ENCODE results near the gene SYNGR1. TPM values are rescaled to one million over a fixed set of nuclear protein-coding genes. Genes with fewer than 3 reads are reported as not detected.

The SYNGR1 gene
- total RNA-seq, 4 donors from 2014 or later = 3.9 to 22.0 (median 6.8) TPM

- Histone ChIP-seq H3K4me1 (no peaks in the 10 kb centered on the region), H3K36me3 (peaks cover 52 to 55% of the 10 kb centered on the region in 2 donors), H3K27me3 (no peaks in the 10 kb centered on the region), H3K9me3 (no peaks in the 10 kb centered on the region), H3K27ac (no peak overlapping the region), H3K4me3 (replicated peaks in 1 of 3) (no peak overlapping the region)
- no peak for DNase-seq
- intact Hi-C loops (cut with DNase I) = no loop called here
- 95 to 98% methylated on average over 6 of the region's 6 CpGs for WGBS, 2 donors
- no peak for TF ChIP-seq CTCF (IDR thresholded peaks at IDR 0.05)
- TF ChIP-seq POLR2A (IDR thresholded peaks at IDR 0.05) = no peak
Measured at GRCh38 chr22:39422721-39423120, 72.9 kb downstream of the SYNGR1 start.

- Histone ChIP-seq H3K9me3 (no peaks in the 10 kb centered on the region), H3K4me1 (no peaks in the 10 kb centered on the region), H3K36me3 (peaks cover 56 to 58% of the 10 kb centered on the region in 2 donors), H3K27ac (no peak overlapping the region), H3K27me3 (no peaks in the 10 kb centered on the region), H3K4me3 (replicated peaks in 1 of 3) (no peak overlapping the region)
- no peak for DNase-seq
- intact Hi-C loops (cut with DNase I) = no loop called here
- no peak for TF ChIP-seq POLR2A (IDR thresholded peaks at IDR 0.05)
- no peak for TF ChIP-seq CTCF (IDR thresholded peaks at IDR 0.05)
- 97 to 98% methylated on average over 3 of the region's 3 CpGs for WGBS, 2 donors
Measured at GRCh38 chr22:39423976-39424375, 74.2 kb downstream of the SYNGR1 start.

GRCh38 chr22:39426380-39427043 is 76.7 kb downstream of the SYNGR1 start:
- Histone ChIP-seq H3K9me3 (no peaks in the 10 kb centered on the region), H3K4me1 (peaks cover 0 to 12% of the 10 kb centered on the region in 2 donors), H3K27ac (no peak overlapping the region), H3K27me3 (no peaks in the 10 kb centered on the region), H3K36me3 (peaks cover 43 to 55% of the 10 kb centered on the region in 2 donors), H3K4me3 (replicated peaks in 1 of 3) (no peak overlapping the region)
- intact Hi-C loops (cut with DNase I) = no loop called here
- TF ChIP-seq CTCF (IDR thresholded peaks at IDR 0.05) = no peak
- no peak for TF ChIP-seq POLR2A (IDR thresholded peaks at IDR 0.05)
- no peak for DNase-seq
- whole genome bisulfite sequencing, 2 donors = 94 to 96% methylated on average over 10 to 20 of the region's 20 CpGs

GRCh38 chr22:39427751-39428596 is 78.2 kb downstream of the SYNGR1 start:
- H3K27me3 ChIP-seq = no peaks in the 10 kb centered on the region
- H3K36me3 ChIP-seq = peaks cover 45 to 49% of the 10 kb centered on the region in 2 donors
- WGBS, 2 donors = 89 to 91% methylated on average over 7 to 12 of the region's 13 CpGs
- no peak for DNase-seq
- TF ChIP-seq CTCF (IDR thresholded peaks at IDR 0.05) = no peak
- TF ChIP-seq POLR2A (IDR thresholded peaks at IDR 0.05) = no peak
- H3K4me1 ChIP-seq = peaks cover 0 to 23% of the 10 kb centered on the region in 2 donors
- intact Hi-C loops (cut with DNase I) = no loop called here
- no peaks in the 10 kb centered on the region for H3K9me3 ChIP-seq
- H3K4me3 ChIP-seq (replicated peaks in 1 of 3) = no peak overlapping the region
- H3K27ac ChIP-seq = no peak overlapping the region

GRCh38 chr22:39428597-39429071 is 78.8 kb downstream of the SYNGR1 start:
- Histone ChIP-seq H3K9me3 (no peaks in the 10 kb centered on the region), H3K27me3 (no peaks in the 10 kb centered on the region), H3K27ac (no peak overlapping the region), H3K36me3 (peaks cover 45 to 49% of the 10 kb centered on the region in 2 donors), H3K4me1 (peaks cover 0 to 23% of the 10 kb centered on the region in 2 donors), H3K4me3 (replicated peaks in 1 of 3) (no peak overlapping the region)
- DNase-seq = no peak
- intact Hi-C loops (cut with DNase I) = no loop called here
- TF ChIP-seq CTCF (IDR thresholded peaks at IDR 0.05) (no peak), POLR2A (IDR thresholded peaks at IDR 0.05) (no peak)
- 82 to 84% methylated on average over 7 to 8 of the region's 10 CpGs for WGBS, 2 donors

Measured in thyroid gland (tissue), 4 donors.